Skeletal muscle satellite cell (primary cell): ENCODE data around the gene IFI44.

Source experiments
- H3K27me3 ChIP-seq: 2 replicates; pipeline ENCODE4 v1.7.0; 2013; ENCODE audit warnings: low read length; ENCODE audit not compliant: control insufficient read depth, insufficient read depth
- H3K36me3 ChIP-seq: 2 replicates; pipeline ENCODE4 v1.7.0; 2013; ENCODE audit warnings: mild to moderate bottlenecking, control low read depth, low read length; ENCODE audit not compliant: insufficient read depth
- H3K4me1 ChIP-seq: 2 replicates; pipeline ENCODE4 v1.7.0; 2013; ENCODE audit warnings: low read length; ENCODE audit not compliant: control insufficient read depth, insufficient read depth
- H3K4me2 ChIP-seq: 2 replicates; pipeline ENCODE4 v1.7.0; 2013; ENCODE audit warnings: mild to moderate bottlenecking, low read length
- H3K4me3 ChIP-seq: 2 replicates; pipeline ENCODE4 v1.7.0; 2013; ENCODE audit warnings: low read length
- H3K9ac ChIP-seq: 2 replicates; pipeline ENCODE4 v1.7.0; 2013; ENCODE audit warnings: mild to moderate bottlenecking, low read depth, low read length, moderate library complexity
- H3K9me3 ChIP-seq: replicated peaks from 2 replicates; pipeline ENCODE4 v1.7.0; 2013; ENCODE audit warnings: mild to moderate bottlenecking, control low read depth, low read length

The IFI44 gene

GRCh38 chr1:78712467-78713051, 62.9 kb downstream of the IFI44 start:
- H3K4me2 ChIP-seq = no peak overlapping the region
- no peak overlapping the region for H3K4me3 ChIP-seq

GRCh38 chr1:78713297-78713696, 63.7 kb downstream of the IFI44 start:
- H3K9me3 ChIP-seq = no peaks in the 10 kb centered on the region
- H3K4me3 ChIP-seq = no peak overlapping the region
- no peaks in the 10 kb centered on the region for H3K36me3 ChIP-seq
- no peak overlapping the region for H3K4me2 ChIP-seq
- H3K27me3 ChIP-seq = no peaks in the 10 kb centered on the region
- peaks cover 55% of the 10 kb centered on the region for H3K4me1 ChIP-seq
- no peak overlapping the region for H3K9ac ChIP-seq

More at GRCh38 chr1:78712467-78713051, 62.9 kb downstream of the IFI44 start:
- peaks cover 48% of the 10 kb centered on the region for H3K4me1 ChIP-seq
- H3K9ac ChIP-seq = no peak overlapping the region
- H3K9me3 ChIP-seq = no peaks in the 10 kb centered on the region
- no peaks in the 10 kb centered on the region for H3K36me3 ChIP-seq
- H3K27me3 ChIP-seq = no peaks in the 10 kb centered on the region
